GOT3 (cell line): Measurements from ENCODE around the gene PTN.

Experiments used
- DNase-seq: peaks from one replicate; lab custom pipeline; 2025; ENCODE audit warnings: mixed read lengths; lab: John Stamatoyannopoulos, UW

The PTN gene

DNA sequence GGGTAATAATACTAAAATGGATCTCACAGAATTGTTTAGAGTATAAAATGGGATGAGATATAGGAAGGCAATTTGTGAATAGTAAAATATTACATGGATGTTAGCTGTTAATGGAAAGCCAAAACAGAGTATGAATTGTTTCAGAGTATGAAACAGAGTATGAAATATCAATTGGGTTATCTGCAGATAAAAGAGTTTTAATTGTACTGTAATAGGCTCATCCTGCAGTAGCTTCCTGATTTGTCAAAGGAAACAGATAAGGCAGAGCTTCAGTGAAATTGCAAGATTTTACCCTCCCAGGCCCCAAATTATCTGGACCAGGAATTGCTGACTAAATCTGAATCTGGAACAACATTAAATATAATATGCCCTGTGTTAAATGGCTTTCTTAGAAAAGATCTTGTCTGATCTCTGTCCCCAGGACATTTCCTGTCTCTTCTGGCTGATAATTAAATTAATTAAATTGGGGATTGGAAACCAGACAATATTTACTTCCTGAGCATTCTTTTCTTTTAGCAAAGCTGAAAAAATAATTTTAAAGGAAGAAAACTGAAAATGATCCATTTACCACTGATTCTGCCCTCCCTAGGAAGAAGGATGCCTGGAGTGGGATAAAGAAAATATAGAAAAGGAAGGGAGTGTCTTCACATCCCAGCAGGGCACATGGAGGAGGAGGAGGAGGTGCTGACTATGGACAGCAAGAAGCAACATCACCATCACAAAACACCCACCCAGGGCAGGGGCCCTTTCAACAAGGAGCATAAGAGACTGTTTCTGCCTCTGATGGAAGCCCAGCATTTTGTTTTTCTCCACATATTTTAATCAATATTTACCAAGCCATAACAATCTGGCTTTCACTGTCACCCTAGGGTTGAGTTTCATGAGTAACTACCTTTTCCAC is 18.5 kb downstream of the PTN start:
- DNase-seq: no peak

- no peak for DNase-seq
Measured at GRCh38 chr7:137316648-137317353, 26.7 kb downstream of the PTN start.

- no peak for DNase-seq
Measured at GRCh38 chr7:137313201-137313600, 30.3 kb downstream of the PTN start.

DNA sequence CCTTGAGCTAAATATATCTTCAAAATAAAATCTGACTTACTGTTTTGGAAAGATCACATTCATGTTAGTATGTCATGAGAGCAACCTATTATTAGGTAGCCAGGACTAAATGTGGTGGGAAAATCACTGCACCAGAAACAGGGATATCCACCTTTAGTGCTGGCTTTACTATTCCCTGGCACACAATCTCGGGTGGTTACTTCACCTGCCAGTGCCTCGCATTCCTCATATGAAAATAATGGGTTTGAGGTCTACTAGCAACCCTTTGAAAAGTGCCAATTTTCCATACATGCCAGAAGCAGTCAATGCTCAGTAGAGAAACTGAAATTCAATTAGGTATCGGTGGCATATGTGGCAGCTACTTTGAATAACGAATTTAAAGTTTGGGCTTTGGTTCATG is 36.8 kb downstream of the PTN start:
- no peak for DNase-seq

GRCh38 chr7:137305901-137306621 is 37.5 kb downstream of the PTN start:
- no peak for DNase-seq

DNA sequence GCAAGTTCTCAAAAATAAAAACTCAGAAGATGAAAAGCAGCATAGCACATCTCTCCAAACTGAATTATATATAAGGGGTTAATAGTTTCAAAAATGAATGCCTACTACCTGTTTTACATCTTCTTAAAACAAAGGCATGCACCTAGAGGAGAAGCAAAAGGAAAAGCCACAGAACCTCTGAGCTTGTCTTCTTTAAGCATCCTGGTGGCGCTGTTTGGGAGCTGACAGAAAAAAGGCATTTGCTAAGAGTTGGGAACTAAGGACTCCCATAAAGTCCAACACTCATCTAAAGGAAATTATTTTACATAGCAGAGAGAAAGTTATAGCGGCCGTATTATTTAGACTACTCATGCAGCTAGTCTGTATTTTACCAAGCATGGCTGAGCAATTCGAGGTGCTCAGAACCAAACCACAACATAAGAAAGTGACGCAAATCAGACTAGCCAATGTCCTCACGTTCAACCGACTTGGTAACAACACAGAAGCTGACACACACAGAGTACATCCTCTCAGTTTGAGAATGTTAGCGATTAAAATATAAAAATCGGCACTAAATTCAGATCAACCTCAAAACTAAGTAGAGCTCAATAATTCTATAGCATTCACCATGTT is 38.8 kb downstream of the PTN start:
- no peak for DNase-seq

GRCh38 chr7:137304165-137304564 is 39.4 kb downstream of the PTN start:
- no peak for DNase-seq

- no peak for DNase-seq
Measured at GRCh38 chr7:137302081-137302480, 41.5 kb downstream of the PTN start.

- no peak for DNase-seq
Measured at GRCh38 chr7:137298464-137298794, 45.1 kb downstream of the PTN start.

- DNase-seq: no peak
Measured at GRCh38 chr7:137297551-137298463, 45.7 kb downstream of the PTN start.

DNA sequence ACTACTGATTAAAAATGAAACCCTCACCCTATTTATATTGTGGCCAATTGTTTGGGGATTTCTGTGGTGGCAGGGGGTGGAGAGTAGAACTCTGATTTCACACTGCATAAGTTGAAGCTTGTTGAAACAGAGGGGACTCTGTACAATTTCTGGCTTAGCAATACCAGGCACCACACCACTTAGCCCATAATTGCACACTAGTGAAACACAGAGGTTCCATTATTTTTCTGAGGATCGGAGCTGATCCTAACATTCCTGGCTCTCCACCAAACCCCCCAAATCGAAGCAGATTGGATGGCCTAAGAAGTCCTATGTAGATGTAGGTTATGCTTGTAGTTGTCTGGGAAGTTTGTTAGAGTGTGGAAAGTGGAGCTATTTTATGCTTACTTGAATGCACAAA is 47.0 kb downstream of the PTN start:
- no peak for DNase-seq

DNA sequence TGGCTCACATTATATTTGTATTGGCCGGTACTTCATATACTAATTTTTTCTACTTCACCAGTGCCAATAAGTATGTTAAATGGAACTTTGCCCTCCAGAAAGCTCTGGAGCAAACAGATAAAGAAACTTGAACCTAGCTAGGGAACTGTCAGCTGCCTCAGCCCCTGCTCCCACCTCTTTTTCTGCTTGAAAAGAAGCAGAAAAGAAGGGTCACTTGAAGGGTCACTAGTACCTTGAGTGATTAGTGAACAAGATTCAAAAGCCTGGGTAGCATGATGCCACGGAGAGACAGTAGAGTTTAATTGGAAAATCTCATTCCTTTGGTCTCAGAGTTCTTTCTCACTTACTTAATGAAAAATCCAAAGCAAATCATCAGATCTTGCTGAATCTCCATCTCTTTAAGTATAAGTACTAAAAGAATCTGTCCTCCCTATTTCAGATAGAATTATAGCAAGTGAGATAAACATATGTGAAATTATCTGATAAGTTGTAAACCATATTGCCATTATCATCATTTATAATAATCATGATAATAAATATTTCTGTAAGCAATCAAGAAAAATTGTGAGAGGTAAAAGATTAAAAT is 47.7 kb downstream of the PTN start:
- DNase-seq: no peak

DNA sequence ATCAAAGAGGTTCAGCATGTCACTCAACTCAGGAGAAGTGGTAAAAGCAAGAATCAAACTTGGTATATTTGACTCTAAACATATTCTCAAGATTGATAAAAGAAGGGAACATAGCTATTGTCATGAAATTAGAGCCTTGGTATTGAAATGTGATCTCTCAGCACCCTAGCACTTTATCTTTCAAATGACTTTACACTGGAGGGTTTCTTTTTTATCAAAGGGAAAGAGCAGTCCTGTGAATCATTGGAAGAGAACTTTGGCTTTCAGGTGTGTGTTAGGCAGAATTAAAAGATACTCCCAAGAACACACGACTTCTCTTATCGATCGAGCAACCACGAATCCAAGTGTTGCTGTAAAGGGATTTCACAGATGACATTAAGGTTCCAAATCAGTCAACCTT is 54.4 kb downstream of the PTN start:
- DNase-seq: no peak

GRCh38 chr7:137287651-137288258 is 55.8 kb downstream of the PTN start:
- no peak for DNase-seq

- DNase-seq: no peak
Measured at GRCh38 chr7:137283153-137283552, 60.4 kb downstream of the PTN start.

- DNase-seq: no peak
Measured at GRCh38 chr7:137282043-137282442, 61.5 kb downstream of the PTN start.

GRCh38 chr7:137276189-137276588 is 67.3 kb downstream of the PTN start:
- no peak for DNase-seq

GRCh38 chr7:137272249-137272648 is 71.3 kb downstream of the PTN start:
- no peak for DNase-seq

DNA sequence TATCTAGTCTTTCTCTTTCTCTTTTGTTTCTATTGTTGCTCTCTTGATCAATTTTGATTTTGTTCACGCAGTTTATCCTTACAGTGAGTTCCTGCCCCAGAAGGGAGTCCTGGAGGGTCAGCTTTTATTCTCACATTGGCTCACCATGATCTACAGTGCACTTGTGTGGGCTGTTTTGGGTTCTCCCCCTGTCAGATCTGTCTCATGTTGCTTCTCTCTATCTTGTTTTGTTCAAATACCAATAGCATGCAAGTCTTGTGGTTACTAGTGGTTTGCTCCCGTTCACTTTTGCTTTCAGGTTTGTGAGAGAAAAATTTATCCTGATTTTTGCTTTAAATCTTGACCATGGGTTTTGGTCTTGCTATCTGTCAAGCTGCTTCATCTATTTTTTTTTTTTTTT is 74.3 kb downstream of the PTN start:
- no peak for DNase-seq
